CD4-positive, alpha-beta T cell treated with Interleukin-17A for 1 hour (primary cell): Measurements from ENCODE around the gene GLRA3.
"Not testable (repeated sequence)": the region's sequence is repeated elsewhere in the genome, so short reads cannot be mapped to it uniquely, and the experiment has no call there.

Experiments used
- DNase-seq: peaks from one replicate; pipeline ENCODE4 v3.0.0-alpha.2; 2020

GLRA3 gene

GRCh38 chr4:174828845-174829701 is at the start of gene GLRA3:
GLRA3 (minus strand) TSS chr4:174829247; CDS start chr4:174828811, 436 bp downstream.
- no peak for DNase-seq

- DNase-seq = no peak
Observed at GRCh38 chr4:174874898-174875297, 45.9 kb upstream of the GLRA3 start.

GRCh38 chr4:174873931-174874330 is 44.9 kb upstream of the GLRA3 start:
- DNase-seq = no peak

- DNase-seq = not testable (repeated sequence)
Observed at GRCh38 chr4:174873146-174873545, 44.1 kb upstream of the GLRA3 start.

- DNase-seq = no peak
Observed at GRCh38 chr4:174871407-174871806, 42.4 kb upstream of the GLRA3 start.

GRCh38 chr4:174870311-174870710 is 41.3 kb upstream of the GLRA3 start:
- DNase-seq = no peak

- DNase-seq = no peak
Observed at GRCh38 chr4:174869339-174869738, 40.3 kb upstream of the GLRA3 start.

- no peak for DNase-seq
Observed at GRCh38 chr4:174867903-174868302, 38.9 kb upstream of the GLRA3 start.

- DNase-seq = no peak
Observed at GRCh38 chr4:174865418-174865985, 36.5 kb upstream of the GLRA3 start.

- no peak for DNase-seq
Observed at GRCh38 chr4:174864031-174864430, 35.0 kb upstream of the GLRA3 start.

GRCh38 chr4:174860588-174860987 is 31.5 kb upstream of the GLRA3 start:
- DNase-seq = no peak

- no peak for DNase-seq
Observed at GRCh38 chr4:174859904-174860303, 30.9 kb upstream of the GLRA3 start.

- no peak for DNase-seq
Observed at GRCh38 chr4:174856926-174857800, 28.1 kb upstream of the GLRA3 start.

- DNase-seq = no peak
Observed at GRCh38 chr4:174855050-174855449, 26.0 kb upstream of the GLRA3 start.

GRCh38 chr4:174853629-174854028 is 24.6 kb upstream of the GLRA3 start:
- DNase-seq = no peak

GRCh38 chr4:174848596-174848995 is 19.5 kb upstream of the GLRA3 start:
- no peak for DNase-seq

GRCh38 chr4:174847801-174848427 is 18.9 kb upstream of the GLRA3 start:
- no peak for DNase-seq

GRCh38 chr4:174835536-174835935 is 6.5 kb upstream of the GLRA3 start:
- DNase-seq = no peak

- DNase-seq = no peak
Observed at GRCh38 chr4:174834477-174834876, 5.4 kb upstream of the GLRA3 start.

GRCh38 chr4:174826660-174827059 is 2.4 kb downstream of the GLRA3 start:
- no peak for DNase-seq

GRCh38 chr4:174815282-174815681 is 13.8 kb downstream of the GLRA3 start:
- no peak for DNase-seq

- no peak for DNase-seq
Observed at GRCh38 chr4:174813292-174813691, 15.8 kb downstream of the GLRA3 start.

GRCh38 chr4:174810834-174811233 is 18.2 kb downstream of the GLRA3 start:
- DNase-seq = no peak
